HG02970 (cell line): ENCODE measurements around the gene TBATA.
"Not testable (repeated sequence)": the region's sequence is repeated elsewhere in the genome, so short reads cannot be mapped to it uniquely, and the experiment has no call there.

Experiments
- ATAC-seq: cut with Tn5 transposase; IDR thresholded peaks from one replicate; pipeline ENCODE4 v1.9.1; 2021; ENCODE audit warnings: mild to moderate bottlenecking, moderate library complexity, moderate number of reproducible peaks; ENCODE audit not compliant: unreplicated experiment, low FRiP score

The TBATA gene

GRCh38 chr10:70779511-70780369 is 5.4 kb downstream of the TBATA start:
- no peak for ATAC-seq

- ATAC-seq: no peak
These were observed 6.1 kb downstream of the TBATA start for GRCh38 chr10:70779088-70779487.

GRCh38 chr10:70778267-70778924 is 6.8 kb downstream of the TBATA start:
- ATAC-seq: no peak

- no peak for ATAC-seq
These were observed 7.9 kb downstream of the TBATA start for GRCh38 chr10:70777063-70777875.

GRCh38 chr10:70776455-70777005 is 8.6 kb downstream of the TBATA start:
- no peak for ATAC-seq

GRCh38 chr10:70775679-70776454 is 9.3 kb downstream of the TBATA start:
- no peak for ATAC-seq

GRCh38 chr10:70774810-70775678 is 10.1 kb downstream of the TBATA start:
- ATAC-seq: no peak

GRCh38 chr10:70773965-70774809 is 11.0 kb downstream of the TBATA start:
- ATAC-seq: no peak

- no peak for ATAC-seq
These were observed 11.7 kb downstream of the TBATA start for GRCh38 chr10:70773461-70773860.

GRCh38 chr10:70772627-70773026 is 12.6 kb downstream of the TBATA start:
- no peak for ATAC-seq

- ATAC-seq: no peak
These were observed 13.6 kb downstream of the TBATA start for GRCh38 chr10:70771311-70772194.

- ATAC-seq: not testable (repeated sequence)
These were observed 14.7 kb downstream of the TBATA start for GRCh38 chr10:70770516-70770915.

- no peak for ATAC-seq
These were observed 15.2 kb downstream of the TBATA start for GRCh38 chr10:70770001-70770400.

GRCh38 chr10:70769121-70769520 is 16.1 kb downstream of the TBATA start:
- no peak for ATAC-seq

- ATAC-seq: not testable (repeated sequence)
These were observed 17.0 kb downstream of the TBATA start for GRCh38 chr10:70768026-70768685.

GRCh38 chr10:70765794-70766594 is 19.2 kb downstream of the TBATA start:
- ATAC-seq: no peak
